HG03095 (cell line): Measurements from ENCODE around the gene PLCH1.

ENCODE experiments used
- ATAC-seq: cut with Tn5 transposase; IDR thresholded peaks from one replicate; pipeline ENCODE4 v1.9.1; 2021; ENCODE audit warnings: moderate library complexity; ENCODE audit not compliant: unreplicated experiment

PLCH1 gene

GRCh38 chr3:155609586-155609985 is 135.3 kb downstream of the PLCH1 start:
- no peak for ATAC-seq

DNA sequence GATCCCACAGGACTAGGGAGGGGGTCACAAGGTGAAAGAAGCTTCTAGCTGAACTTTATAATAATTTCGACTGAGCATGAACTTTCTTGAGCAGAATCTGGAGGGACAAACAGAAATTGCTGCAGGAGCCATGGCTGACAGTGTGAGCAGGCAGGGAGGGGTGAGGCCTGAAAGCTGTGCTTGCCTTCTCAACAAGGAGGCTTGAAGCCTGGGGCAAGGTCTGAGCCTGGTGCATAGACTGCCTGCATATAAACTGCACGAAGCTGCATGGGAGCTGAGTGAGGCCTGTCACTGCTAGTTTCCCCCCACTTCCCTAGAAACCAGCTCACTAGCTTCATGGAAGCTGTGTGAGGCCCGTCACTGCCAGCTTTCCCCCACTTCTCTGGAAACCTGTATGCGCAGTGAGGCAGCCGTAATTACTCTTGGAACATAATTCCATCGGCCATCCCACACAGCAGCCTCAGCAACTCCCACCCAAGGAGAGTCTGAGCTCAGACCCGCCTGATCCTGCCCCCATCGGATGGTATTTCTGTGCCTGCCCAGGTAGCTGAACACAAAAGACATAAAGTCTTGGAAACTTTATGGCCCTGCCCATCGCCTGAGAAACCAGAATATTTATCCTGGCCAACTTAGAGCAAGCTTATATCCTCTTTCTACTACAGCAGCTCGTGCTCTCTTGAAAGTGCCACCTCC is 136.5 kb downstream of the PLCH1 start:
- ATAC-seq: no peak

- ATAC-seq: no peak
Measured at GRCh38 chr3:155607761-155608160, 137.1 kb downstream of the PLCH1 start.

GRCh38 chr3:155605571-155605970 is 139.3 kb downstream of the PLCH1 start:
- ATAC-seq: no peak

- no peak for ATAC-seq
Measured at GRCh38 chr3:155604967-155605366, 139.9 kb downstream of the PLCH1 start.

DNA sequence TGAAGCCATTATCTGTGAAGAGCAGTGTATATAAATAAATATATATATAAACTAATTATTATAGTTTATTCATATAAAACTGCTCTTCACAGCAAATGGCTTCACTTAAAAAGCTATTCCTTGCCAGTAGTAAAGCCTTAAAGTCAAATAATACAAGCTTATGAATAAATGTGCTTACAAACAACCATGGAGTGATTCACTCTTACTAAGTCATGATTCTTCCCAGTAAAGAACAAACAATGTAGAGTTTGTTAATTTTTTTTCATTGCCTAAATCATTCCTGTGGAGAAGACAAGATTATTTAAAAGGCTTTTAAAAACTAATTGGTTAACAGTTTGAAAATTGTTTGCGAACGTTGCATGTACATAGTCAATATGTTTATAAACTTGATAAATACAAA is 140.7 kb downstream of the PLCH1 start:
- ATAC-seq: no peak

DNA sequence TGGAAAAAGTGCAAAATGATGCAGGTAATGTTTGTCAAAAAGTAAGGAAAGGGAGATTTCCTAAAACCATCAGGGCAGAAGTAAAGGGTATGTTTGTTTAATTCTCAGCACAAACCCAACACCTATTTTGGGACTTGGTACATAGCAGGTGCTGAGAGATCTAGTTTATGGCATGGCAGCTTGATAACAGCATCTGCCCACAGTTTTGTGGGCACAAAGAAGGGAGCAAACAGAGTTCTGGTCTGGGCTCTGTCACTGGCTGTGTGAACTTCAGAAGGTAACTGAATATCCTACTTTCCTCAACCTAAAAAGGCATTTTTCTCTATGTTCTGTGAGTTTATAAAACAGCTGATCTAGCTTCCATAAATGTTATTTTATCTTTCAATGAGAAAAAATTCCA is 141.6 kb downstream of the PLCH1 start:
- no peak for ATAC-seq

- no peak for ATAC-seq
Measured at GRCh38 chr3:155602307-155602706, 142.6 kb downstream of the PLCH1 start.

GRCh38 chr3:155598671-155599070 is 146.2 kb downstream of the PLCH1 start:
- no peak for ATAC-seq

GRCh38 chr3:155596615-155597014 is 148.3 kb downstream of the PLCH1 start:
- no peak for ATAC-seq

DNA sequence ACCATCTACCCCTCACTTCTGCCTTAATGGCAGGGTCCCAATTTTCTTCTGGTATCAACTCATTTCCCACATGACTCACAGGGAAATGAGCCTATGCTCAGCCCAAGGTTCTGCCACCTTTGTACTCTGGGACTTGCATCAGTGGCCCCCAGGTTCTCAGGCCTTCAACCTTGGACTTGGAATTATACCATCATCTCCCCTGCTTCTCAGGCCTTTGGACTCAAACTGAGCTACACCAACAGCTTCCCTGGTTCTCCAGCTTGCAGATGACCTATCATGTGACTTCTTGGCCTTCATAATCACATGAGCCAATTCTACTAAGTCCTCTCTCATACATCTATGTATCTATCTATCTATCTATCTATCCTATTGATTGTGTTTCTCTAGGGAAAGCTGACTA is 149.5 kb downstream of the PLCH1 start:
- ATAC-seq: no peak

- no peak for ATAC-seq
Measured at GRCh38 chr3:155594526-155595187, 150.2 kb downstream of the PLCH1 start.

DNA sequence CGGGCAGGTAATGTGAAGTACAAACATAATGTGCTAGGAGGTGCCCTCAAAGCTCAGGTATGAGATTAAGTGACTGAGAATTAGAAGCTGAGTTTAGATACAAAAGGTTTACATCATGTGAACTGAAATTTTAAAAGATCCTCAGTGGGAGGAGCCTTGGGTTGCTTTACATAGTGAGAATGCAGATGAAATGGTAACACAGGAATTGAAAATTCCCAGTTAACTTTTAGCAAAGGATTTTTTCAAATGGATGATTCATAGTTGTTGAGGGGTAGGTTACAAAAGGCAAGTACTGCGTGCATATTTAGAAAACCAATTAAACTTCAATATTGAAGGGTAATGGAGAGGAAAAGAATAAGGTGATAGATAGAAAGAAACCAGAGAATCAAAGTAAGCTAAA is 157.3 kb downstream of the PLCH1 start:
- ATAC-seq: no peak

GRCh38 chr3:155585384-155585783 is 159.5 kb downstream of the PLCH1 start:
- no peak for ATAC-seq

GRCh38 chr3:155581579-155581978 is 163.3 kb downstream of the PLCH1 start:
- no peak for ATAC-seq

GRCh38 chr3:155572085-155572484 is 172.8 kb downstream of the PLCH1 start:
- no peak for ATAC-seq

DNA sequence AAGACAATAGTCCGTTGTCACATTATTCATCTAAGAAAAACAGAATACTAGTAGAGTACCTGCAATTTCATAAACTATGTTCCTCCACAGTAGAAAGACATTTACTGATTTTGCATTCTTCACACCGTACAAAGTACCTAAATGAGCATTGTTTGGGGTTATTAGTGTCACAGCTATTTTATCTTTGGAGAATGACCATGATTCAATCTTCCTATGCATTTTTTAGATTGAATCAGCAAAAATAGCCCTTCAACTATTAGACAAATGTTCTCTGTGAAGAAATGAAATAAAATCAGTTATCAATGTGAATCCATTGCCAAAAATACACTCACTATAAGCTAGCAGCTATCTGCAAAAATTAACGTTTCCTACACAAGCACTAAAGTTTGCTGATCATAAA is 176.6 kb downstream of the PLCH1 start:
- no peak for ATAC-seq

DNA sequence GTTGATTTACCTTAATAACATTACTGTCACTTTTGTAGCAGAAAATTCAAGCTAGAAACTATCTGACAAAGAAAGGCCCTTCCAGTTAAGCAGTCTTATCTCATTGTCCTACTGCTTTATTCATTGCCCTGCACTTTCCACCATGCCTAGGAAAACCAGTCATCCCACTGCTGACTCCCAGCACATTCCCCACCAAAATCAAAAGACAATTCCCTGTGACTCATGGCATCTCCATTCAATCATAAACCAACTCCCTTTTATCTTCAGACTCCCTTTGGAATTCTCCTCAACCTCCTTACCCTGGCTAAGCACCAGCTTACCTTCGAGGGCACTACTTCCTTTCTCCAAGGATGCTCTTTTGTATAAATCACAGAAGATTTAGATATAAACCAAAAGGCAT is 184.3 kb downstream of the PLCH1 start:
- no peak for ATAC-seq

GRCh38 chr3:155560135-155560534 is 184.7 kb downstream of the PLCH1 start:
- no peak for ATAC-seq

GRCh38 chr3:155556531-155556930 is 188.3 kb downstream of the PLCH1 start:
- ATAC-seq: no peak

DNA sequence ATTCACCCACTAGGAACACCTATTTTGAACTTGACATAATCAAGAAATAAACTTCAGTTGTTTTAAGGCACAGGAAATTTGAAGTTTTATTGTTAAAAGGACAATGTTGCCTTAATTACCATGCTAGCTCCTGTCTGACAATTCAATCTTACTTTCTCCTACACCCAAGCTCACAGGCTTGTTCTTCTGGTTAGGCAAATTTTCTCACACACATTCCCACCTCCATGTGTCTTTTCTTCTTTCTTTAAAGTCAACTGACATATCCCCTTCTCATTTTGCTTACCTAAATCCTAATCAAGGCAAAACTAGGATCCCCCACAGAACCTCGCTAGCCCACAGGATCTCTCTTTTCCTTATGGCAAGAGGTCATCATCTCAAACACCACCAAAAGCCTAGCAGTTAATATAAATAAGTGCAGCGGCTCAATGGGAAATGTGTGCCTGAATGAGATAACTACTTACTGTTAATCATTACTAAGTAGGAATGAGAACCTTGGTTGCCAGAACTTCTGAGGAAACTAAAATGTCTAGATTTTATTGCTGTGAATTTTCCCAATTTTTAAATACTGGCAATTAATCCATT is 189.3 kb downstream of the PLCH1 start:
- no peak for ATAC-seq

- peak; percentile 67 for ATAC-seq
Measured at GRCh38 chr3:155554777-155555451, 190.0 kb downstream of the PLCH1 start.
